Limb (tissue), 2 donors: Measurements from ENCODE around the gene TTYH1.
A peak's percentile ranks its signal among the peaks of the same experiment; 100 is the strongest.
"Not testable (repeated sequence)": the region's sequence is repeated elsewhere in the genome, so short reads cannot be mapped to it uniquely, and the experiment has no call there.

Experiments
- DNase-seq, 2 donors: peaks; one replicate each; pipeline ENCODE4 v3.0.0-alpha.2; 2016; ENCODE audit errors: extremely low spot score in 2 of 2

The TTYH1 gene

DNA sequence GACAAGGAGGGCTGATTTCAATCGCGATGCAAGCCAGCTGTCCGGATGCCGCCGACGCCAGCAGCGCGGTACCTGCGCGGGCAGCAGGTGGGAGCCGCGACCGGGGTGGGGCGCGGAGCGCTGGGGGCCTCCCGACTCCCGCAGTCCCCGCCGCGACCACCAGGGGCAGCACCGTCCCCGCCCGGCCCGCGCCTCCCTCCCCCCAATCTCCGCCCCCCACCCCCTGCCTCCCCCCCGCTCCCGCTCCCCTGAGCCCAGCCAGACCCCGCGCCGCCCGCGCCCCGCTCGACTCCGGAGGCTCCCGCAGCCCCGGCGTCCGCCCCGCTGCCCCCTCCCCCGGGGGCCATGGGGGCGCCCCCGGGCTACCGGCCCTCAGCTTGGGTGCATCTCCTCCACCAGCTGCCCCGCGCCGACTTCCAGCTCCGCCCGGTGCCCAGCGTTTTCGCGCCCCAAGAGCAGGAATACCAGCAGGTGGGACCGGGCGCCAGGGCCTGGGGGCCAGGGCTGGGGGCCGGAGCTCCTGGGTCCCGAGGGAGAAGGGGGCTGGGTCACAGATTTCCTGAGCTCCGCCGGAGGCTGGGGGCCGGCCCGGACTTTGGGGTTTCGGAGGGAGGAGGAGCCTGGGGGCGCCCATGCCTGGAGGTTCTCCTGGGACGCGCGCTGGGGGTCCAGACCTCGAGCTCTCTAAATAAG, at the start of gene TTYH1:
TSS of gene TTYH1 (plus strand) at position 257 of the 693 bp plus-strand sequence. CDS start at position 346, 89 bp downstream.
- peak in 1 of 2 donors; percentile 80 for DNase-seq

DNA sequence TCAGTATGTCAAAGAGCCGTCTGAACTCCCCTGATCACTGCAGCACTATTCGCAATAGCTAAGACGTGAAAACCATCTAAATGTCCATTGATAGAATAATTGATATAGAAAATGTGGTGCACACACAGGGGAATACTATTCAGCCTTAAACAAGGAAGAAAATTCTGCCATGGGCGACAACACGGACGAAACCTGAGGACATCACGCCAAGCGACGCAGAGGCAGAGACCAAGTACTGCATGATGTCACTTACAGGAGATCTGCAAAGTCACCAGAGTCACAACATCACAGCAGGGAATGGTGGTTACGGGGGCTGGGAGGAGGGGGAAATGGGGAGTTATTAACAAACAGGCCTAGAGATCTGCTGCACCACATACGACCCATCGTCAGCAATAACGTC, 49.5 kb upstream of the TTYH1 start:
- DNase-seq, result not testable (repeated sequence)

DNA sequence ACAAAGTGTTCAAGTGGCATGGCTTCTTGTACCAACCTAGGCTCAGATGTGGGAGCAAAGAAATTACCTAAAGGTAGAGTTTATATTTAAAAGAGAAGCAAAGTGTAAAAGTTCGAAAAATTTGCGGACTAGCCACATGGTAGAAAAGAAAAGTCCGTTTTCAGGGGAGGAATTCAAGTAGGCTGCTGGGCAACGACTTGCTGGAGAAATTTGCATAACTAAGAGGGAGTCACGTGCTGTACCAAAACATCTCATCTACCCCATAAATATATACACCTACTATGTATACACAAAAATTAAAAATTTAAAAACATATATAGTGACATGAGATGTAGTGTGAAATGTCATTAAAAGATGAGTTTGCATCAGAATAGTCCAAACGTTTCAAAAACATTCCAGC, 48.5 kb upstream of the TTYH1 start:
- DNase-seq, result no peak

DNA sequence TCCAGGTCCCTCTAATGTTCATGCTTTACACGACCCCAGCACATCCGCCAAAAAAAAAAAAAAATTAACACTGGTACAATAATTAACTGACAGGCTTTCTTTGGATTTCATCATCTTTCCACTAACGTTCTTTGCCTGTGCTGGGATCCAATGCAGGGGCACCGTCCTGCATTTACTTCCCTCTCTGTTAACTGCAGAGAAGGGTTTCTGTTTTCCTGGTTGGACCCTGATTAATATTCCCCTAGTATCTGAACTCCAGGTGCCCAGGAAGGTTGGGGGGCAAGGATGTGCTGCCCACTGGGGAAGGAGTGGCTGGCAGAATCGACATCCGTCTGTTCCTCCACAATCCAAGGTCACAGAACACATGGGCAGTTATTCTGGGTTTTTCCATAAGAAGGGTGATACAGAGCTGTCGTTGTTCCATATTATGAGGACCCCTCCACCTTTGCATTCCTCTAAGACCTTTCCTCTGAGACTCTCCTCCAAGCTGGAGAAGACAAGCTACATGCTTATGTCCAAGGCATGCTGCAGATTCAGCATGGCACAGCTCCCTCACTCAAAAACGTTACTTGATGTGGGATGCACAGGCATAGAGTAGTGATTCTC, 46.1 kb upstream of the TTYH1 start:
- DNase-seq, result no peak

DNA sequence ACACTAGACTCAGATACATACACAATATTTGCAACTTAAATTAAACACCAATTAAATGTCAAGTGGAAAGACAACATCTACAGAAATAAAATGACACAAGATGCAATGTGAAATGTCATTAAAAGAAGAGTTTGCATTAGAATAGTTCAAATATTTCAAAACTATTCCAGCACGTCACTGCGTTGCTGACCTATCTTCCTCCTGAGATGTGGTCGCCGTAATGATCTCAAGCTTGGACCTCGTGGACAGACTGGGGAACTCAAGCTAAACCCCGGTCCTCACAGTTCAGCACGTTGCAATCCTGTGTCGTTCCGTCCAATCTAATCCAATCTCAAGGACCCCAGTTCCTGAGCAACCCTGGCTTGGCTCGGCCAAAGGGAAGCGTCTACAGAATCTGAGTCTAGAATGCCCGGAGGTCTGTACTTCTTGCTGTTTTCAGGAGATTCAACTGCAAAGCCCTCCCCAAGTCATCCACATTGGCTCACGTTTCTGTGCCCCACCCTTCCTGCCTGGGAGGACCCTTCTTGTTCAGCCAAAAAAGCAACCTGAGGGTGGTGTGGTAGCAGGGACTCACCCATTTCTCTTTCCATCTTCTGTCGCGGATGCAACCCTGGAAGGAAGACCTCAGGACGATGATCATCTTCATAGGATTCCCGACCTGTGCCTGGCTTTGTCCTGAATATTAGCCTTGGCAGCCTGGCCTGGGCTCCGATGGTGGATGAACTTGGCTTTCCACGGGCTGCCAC, 45.4 kb upstream of the TTYH1 start:
- DNase-seq, result not testable (repeated sequence)

DNA sequence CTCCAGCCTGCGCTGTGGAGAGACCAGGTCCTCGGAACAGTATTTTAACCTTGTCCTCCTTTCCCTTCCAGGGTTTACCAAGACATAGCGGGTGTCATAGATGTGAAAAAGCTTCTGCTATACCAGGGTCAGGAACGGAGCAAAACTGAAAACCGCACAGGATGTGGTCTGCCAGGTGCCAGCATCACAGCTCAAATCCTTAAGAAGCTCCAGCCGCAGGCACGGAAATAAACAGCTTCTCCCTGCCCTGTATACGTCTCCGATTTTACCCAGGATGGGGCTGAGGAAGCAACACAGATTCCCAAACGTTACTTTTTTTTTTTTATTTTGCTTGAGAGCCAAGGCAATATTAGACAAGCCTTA, 44.8 kb upstream of the TTYH1 start:
- DNase-seq, result not testable (repeated sequence)

DNA sequence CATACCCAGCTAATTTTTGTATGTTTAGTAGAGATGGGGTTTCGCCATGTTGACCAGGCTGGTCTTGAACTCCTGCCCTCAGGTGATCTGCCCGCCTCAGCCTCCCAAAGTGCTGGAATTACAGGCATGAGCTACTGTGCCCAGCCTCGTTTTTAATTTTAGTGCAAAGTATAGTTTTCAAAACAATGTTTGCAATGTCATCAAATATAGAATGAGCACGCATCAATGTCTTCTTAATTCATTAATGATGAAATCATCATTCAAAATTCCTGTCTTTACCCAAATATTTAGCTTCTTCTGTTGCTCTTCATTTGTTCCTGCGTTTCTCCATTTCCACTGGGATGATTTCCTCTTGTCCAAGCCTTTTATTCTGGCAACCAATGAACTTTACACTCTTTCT, 43.8 kb upstream of the TTYH1 start:
- DNase-seq, result not testable (repeated sequence)

DNA sequence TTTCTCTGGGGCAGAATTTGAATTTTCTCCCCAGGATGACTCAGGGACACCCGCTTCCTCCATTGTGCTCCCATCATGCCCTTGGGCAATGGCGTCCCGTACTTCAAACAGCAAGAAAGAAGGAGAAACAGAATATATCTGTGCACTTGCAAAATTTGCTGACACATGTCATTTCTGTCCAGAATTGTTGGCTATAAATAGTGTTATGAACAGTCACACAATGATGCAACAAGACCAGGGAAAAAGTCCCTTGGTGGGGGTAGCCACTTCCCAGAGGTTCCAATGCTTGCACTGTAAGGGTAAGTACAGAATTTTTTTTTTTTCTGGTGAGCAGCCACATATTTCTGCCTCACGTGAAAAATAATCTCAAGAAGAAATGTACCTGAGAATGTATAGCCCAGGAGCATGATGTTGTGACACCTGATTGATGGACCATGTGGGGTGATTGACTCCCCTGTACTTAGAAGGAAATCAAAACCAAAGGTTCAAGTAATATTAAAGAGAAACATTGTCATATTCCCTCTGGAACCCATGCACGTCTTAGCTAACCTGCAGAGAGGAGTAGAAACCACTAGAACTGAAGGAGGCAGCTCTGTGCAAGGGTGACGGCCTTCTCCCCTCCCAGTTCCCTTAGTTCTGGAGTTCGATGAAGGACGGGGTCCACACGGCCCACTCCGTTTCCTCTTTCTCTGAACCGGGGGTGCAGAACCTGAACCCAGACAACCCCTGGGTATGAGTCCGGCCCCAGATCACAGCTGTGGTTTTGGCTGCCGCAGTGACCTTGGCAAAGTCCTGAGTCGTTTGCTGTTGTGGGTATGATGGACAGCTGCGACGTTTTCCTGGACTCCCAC, 41.3 kb upstream of the TTYH1 start:
- no peak for DNase-seq

DNA sequence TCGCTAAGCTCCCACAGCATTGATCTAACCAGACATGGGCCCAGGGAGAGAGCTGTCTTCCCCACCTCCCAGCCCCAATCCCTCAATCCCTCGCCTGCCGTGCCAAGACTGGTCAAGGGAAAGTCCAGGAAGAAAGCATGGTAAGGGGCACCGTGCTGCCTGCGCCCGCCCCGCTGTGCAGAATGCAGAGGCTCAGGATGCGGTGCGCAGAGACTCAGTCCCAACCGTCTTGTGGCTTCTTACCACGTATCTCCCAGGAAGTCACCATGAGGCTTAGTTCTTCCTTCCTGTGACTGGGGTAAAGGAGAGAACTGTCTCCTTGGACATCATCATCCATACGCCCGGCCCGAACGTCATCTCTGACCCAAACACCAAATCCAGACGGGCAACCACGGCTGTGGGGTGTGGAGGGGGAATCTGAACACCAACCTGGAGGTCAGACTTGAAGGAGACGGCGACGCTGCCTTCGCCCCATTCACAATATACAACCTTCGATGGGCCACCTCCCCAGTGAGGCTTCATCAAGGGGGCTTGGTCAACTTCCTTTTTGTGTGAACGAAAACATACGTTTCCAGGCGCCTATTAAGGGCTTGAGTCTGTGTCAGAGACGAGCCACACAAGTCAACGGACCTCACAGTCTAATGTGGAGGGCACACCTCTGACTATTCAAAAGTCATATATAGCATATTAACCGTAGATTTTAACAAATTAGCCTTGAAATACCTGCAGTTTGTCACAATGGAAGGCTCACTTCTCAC, 39.9 kb upstream of the TTYH1 start:
- not testable (repeated sequence) for DNase-seq

DNA sequence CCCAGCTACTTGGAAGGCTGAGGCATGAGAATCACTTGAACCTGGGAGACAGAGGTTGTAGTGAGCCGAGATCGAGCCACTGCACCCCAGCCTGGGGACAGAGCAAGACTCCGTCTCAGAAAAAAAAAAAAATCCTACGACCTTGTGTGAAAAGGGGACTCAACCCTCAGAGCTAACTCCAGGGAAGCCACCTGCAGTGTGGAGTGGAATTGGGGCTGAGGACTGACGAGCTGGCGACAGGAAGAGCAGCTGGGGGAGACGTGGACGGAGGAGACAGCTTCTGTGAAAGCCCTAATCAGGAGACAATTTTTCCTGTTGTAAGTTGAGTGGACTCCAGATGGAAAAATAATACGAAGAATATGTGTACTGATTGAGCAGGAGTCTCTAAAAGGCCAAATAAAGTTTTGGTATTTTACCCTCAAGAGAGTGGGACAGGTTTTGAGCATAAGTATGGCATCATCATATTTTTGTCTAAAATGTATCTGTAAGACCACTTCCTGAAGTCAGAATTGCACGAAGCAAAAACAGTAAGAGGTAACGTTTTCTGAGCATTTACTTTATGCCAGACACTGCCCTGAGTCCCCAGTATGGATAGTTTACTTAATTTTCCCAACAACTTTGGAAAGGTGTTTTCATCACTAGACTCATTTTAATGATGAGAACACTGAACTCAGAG, 38.5 kb upstream of the TTYH1 start:
- no peak for DNase-seq

DNA sequence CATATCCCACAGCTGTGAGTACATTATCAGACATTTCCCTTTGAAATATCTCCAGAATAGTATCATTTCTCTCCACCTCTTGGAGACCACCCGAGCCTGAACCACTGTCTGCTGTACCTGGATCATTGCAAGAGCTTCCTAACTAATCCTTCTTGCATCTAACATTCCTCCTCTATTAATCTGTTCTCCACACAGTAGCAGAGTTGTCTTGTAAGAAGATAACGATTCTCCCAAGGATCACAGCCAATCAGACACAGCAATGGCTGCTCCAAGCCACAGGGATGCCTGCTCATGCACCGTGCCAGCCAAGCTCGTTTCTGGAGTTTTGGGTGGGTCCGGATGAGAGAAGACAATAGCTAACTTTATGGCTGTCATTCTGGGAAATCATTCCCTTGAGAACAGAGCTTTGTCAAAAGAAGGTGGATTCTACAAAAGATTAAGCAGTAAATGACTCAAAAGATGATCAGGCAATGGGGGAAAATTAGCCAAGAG, 36.0 kb upstream of the TTYH1 start:
- DNase-seq, result no peak

DNA sequence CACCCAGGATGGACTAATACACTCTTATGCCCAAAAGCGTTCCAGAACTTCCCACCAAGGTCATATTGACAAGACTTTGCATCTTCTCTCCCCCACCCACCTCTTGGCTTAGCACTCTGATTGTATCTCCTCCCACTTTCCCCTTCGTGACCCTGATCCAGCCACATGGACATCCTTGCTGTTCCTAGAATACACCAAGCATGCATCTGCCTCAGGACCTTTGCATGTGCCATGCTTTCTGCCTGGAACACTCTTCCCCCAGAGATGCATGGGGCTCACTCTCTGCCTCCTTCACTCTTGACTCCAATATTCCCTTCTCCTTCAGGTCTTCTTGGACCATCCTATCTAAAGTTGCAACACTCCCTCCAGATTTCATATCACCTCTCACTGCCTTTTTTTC, 34.4 kb upstream of the TTYH1 start:
- no peak for DNase-seq

DNA sequence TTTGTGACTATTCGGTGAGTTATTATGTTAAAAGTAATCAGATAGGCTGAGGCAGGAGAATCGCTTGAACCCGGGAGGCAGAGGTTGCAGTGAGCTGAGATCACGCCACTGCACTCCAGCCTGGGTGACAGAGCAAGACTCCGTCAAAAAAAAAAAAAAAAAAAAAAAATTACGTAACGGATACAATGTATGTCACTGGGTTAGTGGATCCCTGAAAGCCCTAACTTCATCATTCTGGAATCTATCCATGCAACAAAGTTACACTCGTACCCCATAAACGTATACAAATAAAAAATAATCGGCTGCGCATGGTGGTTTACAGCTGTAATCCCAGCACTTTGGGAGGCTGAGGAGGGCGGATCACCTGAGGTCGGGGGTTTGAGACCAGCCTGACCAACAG, 33.2 kb upstream of the TTYH1 start:
- not testable (repeated sequence) for DNase-seq

DNA sequence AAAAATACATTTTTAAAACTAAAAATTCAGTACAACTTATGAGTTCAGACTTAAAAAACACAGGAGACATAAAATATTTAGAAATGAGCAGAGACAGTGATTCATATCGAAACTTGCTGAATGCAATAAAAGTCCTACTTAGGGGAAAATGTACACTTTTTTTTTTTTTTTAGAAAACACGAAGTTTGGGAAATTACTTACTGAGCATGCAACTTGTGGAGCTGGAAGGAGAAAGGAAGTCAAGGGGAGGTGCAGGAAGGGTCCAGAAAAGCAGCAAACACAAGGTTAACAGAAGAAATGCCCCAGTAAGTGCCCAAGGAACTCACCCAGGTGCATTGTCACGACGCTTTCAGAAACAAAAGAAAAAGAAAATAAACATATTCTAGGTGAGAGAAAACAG, 31.9 kb upstream of the TTYH1 start:
- DNase-seq, result no peak

DNA sequence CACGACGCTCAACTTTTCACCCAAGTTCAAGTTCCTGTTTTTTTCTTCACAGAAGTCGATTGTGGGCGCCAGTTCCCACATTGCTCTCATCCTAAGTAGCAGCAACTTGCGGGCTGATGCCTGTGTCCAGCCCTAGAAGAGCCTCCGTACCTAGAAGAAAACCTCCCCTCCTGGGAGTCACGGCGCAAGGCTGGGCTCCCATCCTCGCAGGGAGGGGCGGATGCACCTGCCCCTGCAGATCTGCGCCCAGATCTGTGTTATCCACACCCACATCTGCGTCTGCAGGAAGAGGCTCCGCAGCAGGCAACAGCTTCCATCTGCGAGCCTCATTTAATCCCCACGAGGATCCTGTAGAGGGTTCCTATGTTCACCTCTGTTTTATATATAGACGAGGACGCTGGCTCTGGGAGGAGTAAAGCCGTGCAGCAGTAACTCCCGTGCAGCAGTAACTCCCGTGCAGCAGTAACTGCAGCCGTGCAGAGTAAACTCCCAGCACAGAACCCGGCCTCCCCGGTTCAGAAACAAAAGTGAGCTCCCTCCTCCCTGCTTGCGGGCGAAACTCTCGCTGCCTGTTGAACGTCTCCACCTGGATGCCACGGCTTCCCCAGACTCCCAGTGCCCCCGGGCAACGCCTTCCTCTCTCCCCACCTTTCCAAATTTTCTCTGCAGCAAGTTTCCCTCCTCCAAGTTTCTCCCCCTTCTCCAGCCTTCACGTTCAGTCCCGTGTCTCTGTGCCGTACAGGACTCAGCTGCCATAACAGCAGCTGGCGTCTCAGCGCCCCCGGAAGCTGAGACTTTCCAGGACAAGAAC, 27.1 kb upstream of the TTYH1 start:
- peak in 1 of 2 donors; percentile 32 for DNase-seq

DNA sequence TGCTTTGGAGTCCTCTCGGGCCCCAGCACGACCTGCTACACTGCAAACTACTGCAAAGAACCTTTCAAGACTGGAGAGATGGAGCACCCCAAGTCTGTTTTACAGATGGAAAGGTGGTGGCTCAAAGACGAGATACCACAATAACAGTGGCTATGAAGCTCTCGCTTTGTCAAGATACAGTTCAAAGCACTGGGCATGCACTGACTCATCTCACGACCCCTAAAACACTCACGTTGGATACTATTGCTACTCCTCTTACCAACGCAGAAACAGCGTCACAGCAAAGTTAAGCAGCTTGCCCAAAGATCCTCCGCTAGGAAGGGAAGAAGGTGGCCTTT, 26.5 kb upstream of the TTYH1 start:
- no peak for DNase-seq

DNA sequence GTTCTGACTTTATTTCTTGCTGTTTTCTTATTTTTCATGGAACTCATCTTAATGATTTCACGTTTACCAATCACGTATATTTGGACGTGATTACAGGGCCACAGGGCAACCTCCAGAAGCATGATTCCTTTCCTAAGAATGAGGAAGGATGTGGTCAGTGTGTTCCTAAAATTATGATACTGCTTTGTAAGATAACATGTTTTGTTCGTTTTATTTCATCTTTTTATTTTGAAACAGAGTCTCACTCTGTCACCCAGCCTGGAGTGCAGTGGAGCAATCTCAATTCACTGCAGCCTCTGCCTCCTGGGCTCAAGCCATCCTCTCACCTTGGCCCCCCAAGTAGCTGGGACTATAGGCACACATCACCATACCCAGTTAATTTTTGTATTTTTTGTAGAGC, 25.7 kb upstream of the TTYH1 start:
- no peak for DNase-seq

DNA sequence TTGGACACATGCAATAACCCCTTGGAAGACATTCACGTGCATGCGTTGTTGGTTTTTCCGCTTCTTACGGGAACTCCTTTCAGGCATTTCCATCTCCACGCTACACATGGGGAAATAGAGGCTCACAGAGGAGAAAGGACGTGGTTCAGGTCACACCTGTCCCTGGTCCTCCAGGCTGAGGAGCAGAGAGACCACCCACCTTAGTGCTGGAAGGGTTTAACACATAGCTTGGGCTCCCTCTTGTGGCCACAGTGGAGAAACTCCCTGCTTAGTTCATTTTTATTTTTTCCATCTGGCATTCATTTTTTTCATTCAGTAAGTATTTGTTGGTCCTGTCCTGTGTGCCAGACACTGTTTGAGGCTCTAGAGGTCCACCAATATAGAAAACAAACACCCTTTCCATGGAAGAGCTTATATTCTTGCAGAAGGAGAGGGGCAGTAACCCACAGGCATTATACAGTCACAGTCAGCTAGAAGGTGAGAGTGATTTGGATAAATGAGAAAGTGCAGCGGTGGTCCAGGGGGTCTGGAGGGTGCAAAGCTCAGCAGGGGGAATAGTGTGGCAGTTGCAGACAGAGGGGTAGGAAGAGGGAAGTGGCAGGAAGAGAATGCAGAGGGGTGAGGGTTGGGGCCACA, 24.2 kb upstream of the TTYH1 start:
- peak; percentile 76 to 81 for DNase-seq

DNA sequence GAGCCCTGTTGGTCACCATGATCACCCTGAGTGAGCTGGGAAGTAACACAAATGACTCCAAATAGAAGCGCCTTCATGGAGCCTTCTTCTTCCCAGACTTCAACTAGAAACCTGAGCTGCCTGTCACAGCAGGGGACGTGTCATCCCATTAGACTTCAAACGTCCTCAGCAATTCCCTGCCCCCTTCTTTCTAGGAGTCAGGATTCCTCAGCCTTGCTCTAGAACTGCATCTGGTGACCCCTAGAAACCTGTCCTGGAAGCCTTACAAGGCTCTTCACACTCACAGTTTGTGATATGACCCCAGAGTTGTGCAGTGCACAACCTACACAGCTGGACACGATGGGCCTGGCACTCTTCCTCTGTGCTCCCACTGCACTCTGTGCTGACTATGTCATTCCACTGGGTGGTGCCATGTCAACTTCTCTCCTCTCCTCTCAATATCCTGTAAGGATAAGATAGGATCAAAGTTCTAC, 23.6 kb upstream of the TTYH1 start:
- DNase-seq, result no peak
